SK-N-MC (cell line): Measurements from ENCODE around the gene RAB12.

Experiments
- EZH2 ChIP-seq: fragments of 200-600 bp; sonication (generic); IDR thresholded peaks from one replicate; pipeline ENCODE4 v1.6.1; 2017; ENCODE audit warnings: antibody characterized with exemption
- FOXP2 ChIP-seq: optimal IDR thresholded peaks from 2 replicates; pipeline ENCODE3; 2011; ENCODE audit warnings: mild to moderate bottlenecking, moderate library complexity; ENCODE audit not compliant: insufficient read depth; ENCODE audit errors: extremely low read length, control extremely low read depth
- POLR2AphosphoS5 ChIP-seq: IDR thresholded peaks from 2 replicates; pipeline ENCODE4 v1.6.1; 2012; ENCODE audit warnings: mild to moderate bottlenecking, low read depth, low read length, borderline replicate concordance

DNA sequence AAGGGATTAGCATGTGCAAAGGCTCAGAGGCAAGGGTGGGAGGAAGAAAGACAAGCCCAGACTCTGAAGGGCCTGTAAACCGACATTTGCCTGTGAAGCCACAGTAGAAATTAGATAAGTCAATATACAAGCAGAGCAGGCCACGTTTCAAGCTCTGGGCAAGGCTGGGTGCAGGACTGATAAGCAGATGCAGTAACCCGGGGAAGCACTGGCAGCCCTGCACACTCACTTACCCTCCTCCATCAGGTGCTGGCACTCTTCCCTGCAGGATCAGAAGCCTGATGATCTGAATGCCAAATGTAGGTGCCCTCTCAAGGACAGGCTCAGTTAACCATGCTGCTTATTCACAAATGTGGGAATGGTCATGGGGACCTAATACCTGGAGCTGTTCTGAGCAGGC, 46.3 kb upstream of the RAB12 start:
- TF ChIP-seq EZH2 (no peak), POLR2AphosphoS5 (no peak), FOXP2 (no peak)
